Left ventricle myocardium inferior (tissue), 1 donor: ENCODE results near the gene ERVH48-1. TPM values are rescaled to one million over a fixed set of nuclear protein-coding genes. Genes with fewer than 3 reads are reported as not detected.
"Not testable (repeated sequence)": the region's sequence is repeated elsewhere in the genome, so short reads cannot be mapped to it uniquely, and the experiment has no call there.

Source experiments
- DNase-seq: peaks from one replicate; pipeline ENCODE4 v3.0.0-alpha.2; 2020
- H3K27ac ChIP-seq: fragments of 200-600 bp; replicated peaks from 2 replicates; pipeline ENCODE4 v1.8.0; 2021
- H3K27me3 ChIP-seq: fragments of 200-600 bp; 2 replicates; pipeline ENCODE4 v1.8.0; 2021; ENCODE audit warnings: low read depth
- H3K36me3 ChIP-seq: fragments of 200-600 bp; 2 replicates; pipeline ENCODE4 v1.8.0; 2021
- H3K4me1 ChIP-seq: fragments of 200-600 bp; 2 replicates; pipeline ENCODE4 v1.8.0; 2021
- H3K4me3 ChIP-seq: fragments of 200-600 bp; 2 replicates; pipeline ENCODE4 v1.8.0; 2021; ENCODE audit warnings: mild to moderate bottlenecking, moderate library complexity
- H3K9me3 ChIP-seq: fragments of 200-600 bp; replicated peaks from 2 replicates; pipeline ENCODE4 v1.8.0; 2021
- intact Hi-C: fragments of 100-400 bp; cut with micrococcal nuclease; formaldehyde crosslinking; loops from one replicate; pipeline ENCODE4 v1.11.0; 2022
- total RNA-seq: library from RNA; stranded (reverse); fragmentation: NEBNext Ultra II Directional; extraction: Animal tissue kit (Norgen Biotek cat#: 25700); gene quantifications from one replicate; pipeline ENCODE4 v1.2.1, GENCODE V29; 2021
- TF ChIP-seq, protein P1 (sequence below): fragments of 200-600 bp; IDR thresholded peaks from 2 replicates; pipeline ENCODE4 v1.8.0; 2021; ENCODE audit warnings: antibody characterized with exemption, mild to moderate bottlenecking, borderline replicate concordance
- donor health status: DM: no; HTN: yes; CAD: no; lungs with severe emphysema.

The ERVH48-1 gene
- total RNA-seq, 1 donor from 2014 or later: not detected

DNA sequence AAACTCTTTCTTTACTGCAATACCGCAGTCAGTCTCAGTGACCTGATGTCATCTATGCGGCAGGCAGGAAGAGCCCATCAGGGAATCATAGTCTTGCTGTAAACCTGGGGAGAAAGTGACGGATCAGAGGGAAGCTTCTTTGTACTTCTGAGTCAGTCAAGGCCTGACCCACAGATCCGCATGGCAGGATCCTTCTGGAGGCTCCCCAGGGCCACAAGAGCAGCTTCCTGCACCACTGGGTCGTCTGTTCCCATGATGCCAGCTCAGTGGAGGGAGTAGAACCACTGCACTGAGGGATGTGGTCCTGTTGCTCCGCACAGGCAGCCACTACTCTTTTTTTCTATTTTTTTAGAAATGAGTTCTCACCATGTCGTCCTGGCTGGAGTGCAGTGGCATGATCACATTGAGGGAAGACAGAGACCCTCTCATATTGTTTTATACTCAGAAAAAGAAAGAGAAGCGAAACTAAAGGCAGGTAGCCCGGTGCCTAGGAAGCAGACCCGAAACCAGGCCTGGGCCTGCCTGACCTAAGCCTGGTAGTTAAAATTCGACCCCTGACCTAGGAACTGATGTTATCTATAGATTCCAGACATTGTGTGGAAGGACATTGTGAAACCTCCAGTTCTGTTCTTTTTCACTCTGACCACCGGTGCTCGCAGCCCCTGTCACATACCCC lies 6.3 kb upstream of the ERVH48-1 start:
- TF ChIP-seq, protein P1, sequence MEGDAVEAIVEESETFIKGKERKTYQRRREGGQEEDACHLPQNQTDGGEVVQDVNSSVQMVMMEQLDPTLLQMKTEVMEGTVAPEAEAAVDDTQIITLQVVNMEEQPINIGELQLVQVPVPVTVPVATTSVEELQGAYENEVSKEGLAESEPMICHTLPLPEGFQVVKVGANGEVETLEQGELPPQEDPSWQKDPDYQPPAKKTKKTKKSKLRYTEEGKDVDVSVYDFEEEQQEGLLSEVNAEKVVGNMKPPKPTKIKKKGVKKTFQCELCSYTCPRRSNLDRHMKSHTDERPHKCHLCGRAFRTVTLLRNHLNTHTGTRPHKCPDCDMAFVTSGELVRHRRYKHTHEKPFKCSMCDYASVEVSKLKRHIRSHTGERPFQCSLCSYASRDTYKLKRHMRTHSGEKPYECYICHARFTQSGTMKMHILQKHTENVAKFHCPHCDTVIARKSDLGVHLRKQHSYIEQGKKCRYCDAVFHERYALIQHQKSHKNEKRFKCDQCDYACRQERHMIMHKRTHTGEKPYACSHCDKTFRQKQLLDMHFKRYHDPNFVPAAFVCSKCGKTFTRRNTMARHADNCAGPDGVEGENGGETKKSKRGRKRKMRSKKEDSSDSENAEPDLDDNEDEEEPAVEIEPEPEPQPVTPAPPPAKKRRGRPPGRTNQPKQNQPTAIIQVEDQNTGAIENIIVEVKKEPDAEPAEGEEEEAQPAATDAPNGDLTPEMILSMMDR: no peak
- intact Hi-C loops: no loop called here
- Histone ChIP-seq H3K36me3 (peaks cover 3% of the 10 kb centered on the region), H3K9me3 (no peaks in the 10 kb centered on the region), H3K27me3 (no peaks in the 10 kb centered on the region), H3K27ac (no peak overlapping the region), H3K4me3 (no peak overlapping the region), H3K4me1 (no peaks in the 10 kb centered on the region)
- no peak for DNase-seq

DNA sequence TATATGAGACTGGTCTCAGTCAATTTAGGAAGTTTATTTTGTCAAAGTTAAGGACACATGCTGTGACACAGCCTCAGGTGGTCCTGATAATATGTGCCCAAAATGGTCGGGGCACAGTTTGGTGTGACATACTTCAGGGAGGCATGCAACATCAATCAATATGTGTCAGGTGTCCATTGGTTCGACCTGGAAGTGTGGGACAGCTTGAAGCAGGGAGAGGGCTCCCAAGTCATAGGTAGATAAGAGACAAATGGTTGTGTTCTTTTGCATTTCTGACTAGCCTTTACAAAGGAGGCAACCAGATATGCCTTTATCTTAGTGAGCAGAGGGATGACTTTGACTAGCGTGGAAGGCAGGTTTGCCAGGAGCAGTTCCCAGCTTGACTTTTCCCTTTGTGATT lies 4.5 kb upstream of the ERVH48-1 start:
- no peaks in the 10 kb centered on the region for H3K36me3 ChIP-seq
- no peaks in the 10 kb centered on the region for H3K9me3 ChIP-seq
- no peak overlapping the region for H3K4me3 ChIP-seq
- H3K27me3 ChIP-seq: no peaks in the 10 kb centered on the region
- H3K4me1 ChIP-seq: no peaks in the 10 kb centered on the region
- TF ChIP-seq, protein P1: no peak
- intact Hi-C loops: no loop called here
- H3K27ac ChIP-seq: no peak overlapping the region
- no peak for DNase-seq

DNA sequence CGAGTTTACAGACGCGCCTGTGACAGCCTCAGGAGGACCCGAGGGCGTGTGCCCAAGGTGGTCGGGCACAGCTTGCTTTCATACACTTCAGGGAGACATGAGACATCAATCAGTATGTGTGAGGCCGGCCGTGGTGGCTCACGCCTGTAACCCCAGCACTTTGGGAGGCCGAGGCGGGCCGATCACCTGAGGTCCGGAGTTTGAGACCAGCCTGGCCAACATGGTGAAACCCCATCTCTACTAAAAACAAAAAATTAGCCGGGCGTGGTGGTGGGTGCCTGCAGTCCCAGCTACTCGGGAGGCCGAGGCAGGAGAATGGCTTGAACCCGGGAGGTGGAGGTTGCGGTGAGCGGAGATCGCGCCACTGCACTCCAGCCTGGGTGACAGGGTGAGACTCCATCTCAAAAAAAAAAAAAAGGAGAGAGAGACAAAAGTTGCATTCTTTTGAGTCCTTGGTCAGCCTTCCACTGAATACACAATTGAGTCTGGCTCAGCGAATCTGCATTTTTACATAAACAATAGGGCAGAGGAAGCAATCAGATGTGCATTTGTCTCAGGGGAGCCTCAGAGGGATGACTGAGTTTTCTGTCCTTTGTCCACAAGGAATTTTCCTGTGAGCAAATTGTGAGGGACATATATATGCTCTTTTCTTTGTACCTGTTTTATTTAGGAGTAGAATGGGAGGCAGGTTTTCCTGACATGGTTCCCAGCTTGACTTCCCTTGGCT lies 2.2 kb upstream of the ERVH48-1 start:
- intact Hi-C loops, H3K4me1 ChIP-seq, H3K9me3 ChIP-seq, H3K27me3 ChIP-seq, H3K36me3 ChIP-seq, H3K4me3 ChIP-seq, H3K27ac ChIP-seq, DNase-seq: not testable (repeated sequence)

DNA sequence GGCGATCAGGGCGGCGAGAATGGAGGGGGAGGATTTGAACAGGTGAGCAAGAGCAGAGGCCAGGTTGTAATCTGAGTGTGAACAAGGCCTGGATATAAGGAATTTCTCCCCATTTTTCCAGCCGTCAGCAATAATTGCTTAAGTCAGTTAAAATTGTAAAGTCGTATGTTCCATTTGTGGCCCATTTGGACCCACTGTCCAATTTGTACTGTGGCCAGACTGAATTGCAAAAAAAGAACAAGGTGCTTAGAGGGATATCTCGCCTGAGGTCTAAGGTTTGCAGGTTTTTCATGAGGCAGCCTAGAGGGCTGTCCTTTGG lies 1.0 kb downstream of the ERVH48-1 start:
- TF ChIP-seq, protein P1: no peak
- intact Hi-C loops: no loop called here
- Histone ChIP-seq H3K27me3 (no peaks in the 10 kb centered on the region), H3K9me3 (no peaks in the 10 kb centered on the region), H3K4me3 (no peak overlapping the region), H3K4me1 (peaks cover 10% of the 10 kb centered on the region), H3K27ac (no peak overlapping the region), H3K36me3 (no peaks in the 10 kb centered on the region)
- no peak for DNase-seq

DNA sequence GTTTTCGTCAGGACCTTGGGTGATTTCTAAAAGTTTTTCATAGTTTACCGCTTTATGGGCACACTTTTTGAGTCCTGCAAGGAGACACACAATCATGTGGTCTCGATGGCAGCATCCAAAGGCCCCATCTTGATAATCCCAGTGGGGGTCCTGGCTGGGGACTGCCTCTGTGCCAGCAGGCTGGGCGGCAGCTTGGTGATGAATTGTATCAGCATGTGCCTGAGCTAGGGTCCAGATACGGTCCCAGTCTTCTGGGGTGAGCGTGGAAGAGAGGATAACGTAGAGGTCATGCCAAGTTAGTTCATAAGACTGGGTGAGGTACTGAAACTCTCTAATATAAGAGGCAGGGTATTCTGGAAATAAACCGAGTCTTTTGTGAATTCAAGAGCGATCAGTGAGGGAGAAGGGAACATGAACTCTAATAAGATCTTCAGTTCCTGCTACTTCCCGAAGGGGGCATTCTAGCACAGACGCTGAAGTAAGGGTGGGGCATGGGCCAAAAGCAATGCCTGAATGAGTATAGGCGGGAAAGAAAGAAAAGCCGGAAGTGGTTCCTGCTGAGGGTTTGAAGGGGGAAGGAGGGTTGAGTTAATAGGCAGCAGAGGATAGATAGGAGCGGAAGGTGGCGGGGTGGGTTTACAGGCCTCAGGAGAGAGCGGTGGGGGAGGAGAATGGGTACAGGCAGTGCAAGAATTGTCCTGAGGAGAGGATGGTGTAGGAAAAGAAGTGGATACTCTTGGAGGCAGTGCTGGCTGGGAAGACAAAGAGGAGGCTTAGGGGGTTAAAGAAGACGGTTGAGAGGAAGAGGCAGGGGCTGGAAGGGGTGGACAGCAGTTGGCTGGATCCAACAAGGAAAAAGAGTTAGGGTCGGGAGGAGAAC lies 1.6 kb downstream of the ERVH48-1 start:
- intact Hi-C loops: no loop called here
- no peak overlapping the region for H3K27ac ChIP-seq
- TF ChIP-seq, protein P1: peak; percentile 81
- no peaks in the 10 kb centered on the region for H3K9me3 ChIP-seq
- H3K4me3 ChIP-seq: peak overlapping the region; percentile 34
- DNase-seq: peak; percentile 36
- no peaks in the 10 kb centered on the region for H3K36me3 ChIP-seq
- H3K4me1 ChIP-seq: peaks cover 10% of the 10 kb centered on the region
- H3K27me3 ChIP-seq: no peaks in the 10 kb centered on the region
